Stimulated activated CD8-positive, alpha-beta memory T cell treated with anti-CD3 and anti-CD28 coated beads, Interleukin-4, amount 100 ng/mL, for 1 hour (primary cell): Measurements from ENCODE around the gene PECR.
"Not testable (repeated sequence)": the region's sequence is repeated elsewhere in the genome, so short reads cannot be mapped to it uniquely, and the experiment has no call there.

ENCODE experiments used
- DNase-seq, 2 donors: peaks; one replicate each; pipeline ENCODE4 v3.0.0-alpha.2; 2020; ENCODE audit warnings: low read depth in 2 of 2, low spot score in 1 of 2

PECR gene

GRCh38 chr2:216031960-216032689 lies 49.5 kb downstream of the PECR start:
- DNase-seq, result no peak

GRCh38 chr2:216030216-216030615 lies 51.4 kb downstream of the PECR start:
- no peak for DNase-seq

GRCh38 chr2:216029416-216030129 lies 52.0 kb downstream of the PECR start:
- DNase-seq, result no peak

GRCh38 chr2:216024779-216025336 lies 56.8 kb downstream of the PECR start:
- no peak for DNase-seq

GRCh38 chr2:216023055-216023648 lies 58.5 kb downstream of the PECR start:
- no peak for DNase-seq

- DNase-seq, result no peak
These were observed 59.6 kb downstream of the PECR start for GRCh38 chr2:216021768-216022565.

- no peak for DNase-seq
These were observed 62.9 kb downstream of the PECR start for GRCh38 chr2:216018709-216019108.

- no peak for DNase-seq
These were observed 64.2 kb downstream of the PECR start for GRCh38 chr2:216017365-216017764.

- no peak for DNase-seq
These were observed 65.0 kb downstream of the PECR start for GRCh38 chr2:216016581-216016980.

- no peak for DNase-seq
These were observed 65.7 kb downstream of the PECR start for GRCh38 chr2:216015722-216016464.

GRCh38 chr2:216014986-216015385 lies 66.6 kb downstream of the PECR start:
- DNase-seq, result no peak

- DNase-seq, result no peak
These were observed 67.6 kb downstream of the PECR start for GRCh38 chr2:216014006-216014405.

GRCh38 chr2:216013080-216013909 lies 68.3 kb downstream of the PECR start, which contains the start of gene MREG:
MREG (minus strand) TSS chr2:216013551; CDS start chr2:216013327, 224 bp downstream.
- DNase-seq, result peak; percentile 53 to 64

- DNase-seq, result no peak
These were observed 68.9 kb downstream of the PECR start for GRCh38 chr2:216012830-216013079.

- DNase-seq, result no peak
These were observed 69.3 kb downstream of the PECR start for GRCh38 chr2:216012133-216012829.

GRCh38 chr2:216009215-216009614 lies 72.4 kb downstream of the PECR start:
- DNase-seq, result not testable (repeated sequence)

- DNase-seq, result no peak
These were observed 73.2 kb downstream of the PECR start for GRCh38 chr2:216008387-216008786.

- no peak for DNase-seq
These were observed 75.4 kb downstream of the PECR start for GRCh38 chr2:216006164-216006663.

GRCh38 chr2:216004697-216005283 lies 76.8 kb downstream of the PECR start:
- DNase-seq, result no peak
